BJ (cell line): ENCODE measurements around the gene NGRN. TPM values are rescaled to one million over a fixed set of nuclear protein-coding genes. Genes with fewer than 3 reads are reported as not detected.

Experiments
- CTCF ChIA-PET: fragments of 350-600 bp; formaldehyde crosslinking; extraction: SDS; loops from one replicate; lab custom pipeline; 2021; ENCODE audit warnings: antibody characterized with exemption, inconsistent platforms; lab: Yijun Ruan, JAX
- POLR2A ChIA-PET: fragments of 300-600 bp; sonication (Branson Sonifier 250); formaldehyde crosslinking; extraction: SDS; loops from one replicate; lab custom pipeline; 2021; ENCODE audit warnings: antibody characterized with exemption; lab: Charles Lee
- DNase-seq: peaks from one replicate; pipeline ENCODE4 v3.0.0-alpha.2; 2011; ENCODE audit warnings: low read depth
- H3K27me3 ChIP-seq: 2 replicates; pipeline ENCODE4 v1.6.0; 2011; ENCODE audit warnings: low read length; ENCODE audit not compliant: control insufficient read depth, insufficient read depth
- H3K36me3 ChIP-seq: 2 replicates; pipeline ENCODE4 v1.5.1; 2011; ENCODE audit warnings: low read length; ENCODE audit not compliant: control insufficient read depth, insufficient read depth
- H3K4me3 ChIP-seq: 2 replicates; pipeline ENCODE4 v1.5.1; 2011; ENCODE audit warnings: low read depth, mild to moderate bottlenecking, control low read depth, low read length
- CTCF ChIP-seq: IDR thresholded peaks from 2 replicates; pipeline ENCODE4 v1.5.1; 2011; ENCODE audit warnings: low read depth, mild to moderate bottlenecking, control low read depth, inconsistent platforms, low read length, moderate library complexity; ENCODE audit not compliant: insufficient read depth
- polyA plus RNA-seq: library from polyadenylated mRNA; depleted of rRNA; stranded (reverse); fragments of >200 nt; gene quantifications from 2 replicates; pipeline ENCODE4 v1.2.3, GENCODE V29; 2011

Gene NGRN
- polyA plus RNA-seq, 1 experiment: 63.5 TPM

DNA sequence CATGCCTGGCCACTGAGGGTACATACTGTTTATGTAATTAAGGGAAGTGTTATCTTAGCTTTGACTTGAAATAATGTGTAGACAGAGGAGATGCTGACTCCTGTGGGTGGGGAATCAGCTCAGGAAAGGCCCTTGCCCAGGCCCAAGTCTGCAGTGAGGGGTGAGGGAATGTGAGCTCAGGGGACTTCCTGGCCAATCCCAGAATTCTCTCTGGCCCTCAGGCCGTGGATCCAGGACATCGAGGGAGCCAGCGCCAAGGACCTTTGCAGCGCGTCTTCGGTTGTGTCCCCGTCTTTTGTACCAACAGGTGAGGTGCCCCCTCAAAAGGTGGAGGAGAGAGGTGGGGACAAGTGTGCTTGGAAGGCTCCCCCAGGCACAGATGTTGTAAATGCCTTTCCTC lies 38.1 kb upstream of the NGRN start:
- Histone ChIP-seq H3K36me3 (peaks cover 37% of the 10 kb centered on the region), H3K4me3 (no peak overlapping the region), H3K27me3 (no peaks in the 10 kb centered on the region)
- TF ChIP-seq CTCF: no peak
- CTCF ChIA-PET: interaction anchor here (0.6 kb wide), 2 partner anchors 10 to 87 kb away, joined by 3 read pairs; no protein-coding TSS in a partner anchor
- POLR2A ChIA-PET: no interaction called here
- DNase-seq: no peak

DNA sequence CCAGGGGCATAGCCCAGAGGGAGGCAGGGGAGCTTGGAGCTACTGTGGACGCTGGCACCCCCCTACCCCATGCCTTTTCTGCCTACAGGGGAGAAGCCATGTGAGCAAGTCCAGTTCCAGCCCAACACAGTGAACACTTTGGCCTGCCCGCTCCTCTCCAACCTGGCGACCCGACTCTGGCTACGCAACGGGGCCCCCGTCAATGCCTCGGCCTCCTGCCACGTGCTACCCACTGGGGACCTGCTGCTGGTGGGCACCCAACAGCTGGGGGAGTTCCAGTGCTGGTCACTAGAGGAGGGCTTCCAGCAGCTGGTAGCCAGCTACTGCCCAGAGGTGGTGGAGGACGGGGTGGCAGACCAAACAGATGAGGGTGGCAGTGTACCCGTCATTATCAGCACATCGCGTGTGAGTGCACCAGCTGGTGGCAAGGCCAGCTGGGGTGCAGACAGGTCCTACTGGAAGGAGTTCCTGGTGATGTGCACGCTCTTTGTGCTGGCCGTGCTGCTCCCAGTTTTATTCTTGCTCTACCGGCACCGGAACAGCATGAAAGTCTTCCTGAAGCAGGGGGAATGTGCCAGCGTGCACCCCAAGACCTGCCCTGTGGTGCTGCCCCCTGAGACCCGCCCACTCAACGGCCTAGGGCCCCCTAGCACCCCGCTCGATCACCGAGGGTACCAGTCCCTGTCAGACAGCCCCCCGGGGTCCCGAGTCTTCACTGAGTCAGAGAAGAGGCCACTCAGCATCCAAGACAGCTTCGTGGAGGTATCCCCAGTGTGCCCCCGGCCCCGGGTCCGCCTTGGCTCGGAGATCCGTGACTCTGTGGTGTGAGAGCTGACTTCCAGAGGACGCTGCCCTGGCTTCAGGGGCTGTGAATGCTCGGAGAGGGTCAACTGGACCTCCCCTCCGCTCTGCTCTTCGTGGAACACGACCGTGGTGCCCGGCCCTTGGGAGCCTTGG lies 37.4 kb upstream of the NGRN start:
- H3K36me3 ChIP-seq: peaks cover 38% of the 10 kb centered on the region
- no peak for DNase-seq
- ChIA-PET POLR2A (no interaction called here), CTCF (no interaction called here)
- H3K27me3 ChIP-seq: no peaks in the 10 kb centered on the region
- no peak overlapping the region for H3K4me3 ChIP-seq
- no peak for TF ChIP-seq CTCF

DNA sequence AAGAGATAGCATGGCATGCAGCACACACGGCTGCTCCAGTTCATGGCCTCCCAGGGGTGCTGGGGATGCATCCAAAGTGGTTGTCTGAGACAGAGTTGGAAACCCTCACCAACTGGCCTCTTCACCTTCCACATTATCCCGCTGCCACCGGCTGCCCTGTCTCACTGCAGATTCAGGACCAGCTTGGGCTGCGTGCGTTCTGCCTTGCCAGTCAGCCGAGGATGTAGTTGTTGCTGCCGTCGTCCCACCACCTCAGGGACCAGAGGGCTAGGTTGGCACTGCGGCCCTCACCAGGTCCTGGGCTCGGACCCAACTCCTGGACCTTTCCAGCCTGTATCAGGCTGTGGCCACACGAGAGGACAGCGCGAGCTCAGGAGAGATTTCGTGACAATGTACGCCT lies 36.5 kb upstream of the NGRN start:
- no peak for TF ChIP-seq CTCF
- no peak for DNase-seq
- no peaks in the 10 kb centered on the region for H3K27me3 ChIP-seq
- no peak overlapping the region for H3K4me3 ChIP-seq
- ChIA-PET POLR2A (no interaction called here), CTCF (interaction anchor here (5.2 kb wide), 1 partner anchor 7 kb away, joined by 46 read pairs; no protein-coding TSS in a partner anchor)
- H3K36me3 ChIP-seq: peaks cover 31% of the 10 kb centered on the region

GRCh38 chr15:90230071-90230494 lies 35.4 kb upstream of the NGRN start:
- no peak for DNase-seq
- H3K4me3 ChIP-seq: no peak overlapping the region
- POLR2A ChIA-PET: no interaction called here
- no peak for TF ChIP-seq CTCF
- CTCF ChIA-PET: interaction anchor here (0.6 to 5.2 kb wide), 2 partner anchors 9 to 470 kb away, joined by 4 to 46 read pairs; no protein-coding TSS in a partner anchor
- H3K36me3 ChIP-seq: peaks cover 23% of the 10 kb centered on the region
- no peaks in the 10 kb centered on the region for H3K27me3 ChIP-seq

- peaks cover 18% of the 10 kb centered on the region for H3K36me3 ChIP-seq
- no peak for TF ChIP-seq CTCF
- POLR2A ChIA-PET: no interaction called here
- H3K4me3 ChIP-seq: no peak overlapping the region
- CTCF ChIA-PET: interaction anchor here (5.2 kb wide), 1 partner anchor 9 kb away, joined by 46 read pairs; no protein-coding TSS in a partner anchor
- no peak for DNase-seq
- no peaks in the 10 kb centered on the region for H3K27me3 ChIP-seq
These were observed 34.9 kb upstream of the NGRN start for GRCh38 chr15:90230610-90231009.
